GM18907 (cell line): ENCODE measurements around the gene VCAN.

ENCODE experiments used
- ATAC-seq: cut with Tn5 transposase; IDR thresholded peaks from one replicate; pipeline ENCODE4 v1.9.1; 2021; ENCODE audit warnings: mild to moderate bottlenecking, moderate library complexity; ENCODE audit not compliant: unreplicated experiment

Gene VCAN

GRCh38 chr5:83494087-83494620 is 22.6 kb downstream of the VCAN start:
- no peak for ATAC-seq

GRCh38 chr5:83494666-83495065 is 23.1 kb downstream of the VCAN start:
- no peak for ATAC-seq

DNA sequence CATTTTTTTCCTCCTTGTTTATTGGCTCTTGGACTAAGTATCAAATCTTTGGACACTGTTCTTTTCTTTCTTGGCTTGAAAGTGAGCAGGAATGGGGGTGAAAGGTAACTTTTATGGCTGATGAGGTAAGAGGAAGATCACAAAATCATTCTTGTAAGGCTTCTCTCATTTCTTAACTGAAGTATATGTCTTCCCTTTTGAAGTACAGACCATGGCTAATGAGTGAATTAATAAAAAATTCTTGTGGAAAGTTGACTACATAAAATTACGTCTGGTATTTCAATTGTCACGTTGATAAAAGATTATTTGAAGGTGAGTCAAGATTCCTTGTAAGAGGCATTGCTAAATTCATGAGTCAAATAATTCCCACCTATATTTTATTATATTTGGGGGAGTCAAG is 25.1 kb downstream of the VCAN start:
- no peak for ATAC-seq

- peak; percentile 62 for ATAC-seq
Observed at GRCh38 chr5:83498585-83498984, 27.0 kb downstream of the VCAN start.

DNA sequence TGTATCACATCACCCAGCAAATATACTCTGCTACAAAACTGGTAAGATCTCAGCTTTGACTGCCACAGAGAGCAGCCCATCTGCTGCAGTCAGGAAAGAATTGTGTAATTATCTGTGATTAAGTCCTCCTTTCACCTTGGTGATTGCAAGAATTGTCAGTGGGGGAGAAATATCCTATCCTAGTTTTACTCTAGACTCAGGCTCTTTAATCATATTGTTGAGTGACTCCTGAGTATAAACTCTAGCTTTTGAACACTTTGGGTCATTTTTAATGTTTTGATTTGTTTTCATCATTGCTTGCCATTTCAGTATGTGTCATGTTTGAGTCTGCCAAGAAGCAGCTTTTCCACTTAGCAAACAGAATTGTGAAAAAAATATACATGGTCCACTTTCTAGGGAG is 32.1 kb downstream of the VCAN start:
- ATAC-seq = no peak

DNA sequence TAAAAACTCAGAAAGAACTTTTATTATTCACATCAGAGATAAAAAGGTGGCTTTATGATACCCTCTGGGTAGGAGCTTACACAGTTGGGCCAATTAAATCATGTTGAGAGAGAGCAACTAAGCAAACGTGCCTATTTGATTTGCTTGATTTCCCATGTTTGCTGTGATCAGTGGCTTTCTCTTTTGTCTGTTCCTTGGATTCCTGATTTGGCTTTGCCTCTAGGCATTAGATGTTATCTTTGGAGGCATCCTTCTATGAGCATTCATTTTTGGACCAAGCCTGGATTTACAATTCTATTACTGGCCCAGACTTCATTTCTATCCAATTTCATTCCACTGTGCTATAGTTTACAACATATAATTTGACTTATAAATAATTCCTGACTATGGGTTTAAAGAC is 35.9 kb downstream of the VCAN start:
- no peak for ATAC-seq

DNA sequence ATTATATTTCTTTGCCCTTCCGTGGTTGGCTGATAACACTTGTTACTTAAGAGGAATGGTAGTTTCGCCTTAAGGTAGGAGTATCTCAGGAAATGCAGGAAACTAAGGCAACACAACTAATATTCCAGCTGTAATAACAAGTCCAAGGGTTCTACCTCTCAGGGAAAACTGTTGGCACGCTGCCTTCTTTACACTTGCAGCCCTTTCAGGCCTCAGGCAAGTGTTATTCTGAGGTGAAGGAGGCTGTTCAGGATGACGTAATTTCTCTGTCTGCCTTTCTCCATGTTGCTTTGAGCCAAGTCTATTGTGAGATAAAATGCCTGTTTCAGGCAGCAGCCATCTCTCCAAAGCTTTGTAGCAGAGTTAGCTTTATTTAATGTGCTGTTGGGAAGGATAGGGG is 38.0 kb downstream of the VCAN start:
- no peak for ATAC-seq

DNA sequence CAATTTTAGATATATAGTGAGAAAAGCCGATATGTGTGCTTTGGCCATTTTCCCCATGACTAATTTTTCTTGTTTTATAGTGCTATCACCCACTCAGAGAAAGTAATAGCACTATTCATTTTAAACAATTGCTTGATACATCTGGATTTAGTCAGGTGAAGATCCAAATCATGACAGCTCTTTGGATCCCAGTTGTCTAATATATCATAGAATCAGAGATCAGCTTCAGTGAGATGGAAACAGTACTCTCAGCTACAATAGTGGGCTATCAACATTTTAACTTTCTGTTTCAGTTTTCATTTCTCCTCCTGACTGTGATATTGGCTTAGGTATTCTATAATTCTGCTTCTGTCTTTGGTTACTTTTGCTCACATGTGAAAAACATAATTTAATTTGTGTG is 38.7 kb downstream of the VCAN start:
- peak; percentile 95 for ATAC-seq

- ATAC-seq = no peak
Observed at GRCh38 chr5:83512061-83512745, 40.7 kb downstream of the VCAN start.

DNA sequence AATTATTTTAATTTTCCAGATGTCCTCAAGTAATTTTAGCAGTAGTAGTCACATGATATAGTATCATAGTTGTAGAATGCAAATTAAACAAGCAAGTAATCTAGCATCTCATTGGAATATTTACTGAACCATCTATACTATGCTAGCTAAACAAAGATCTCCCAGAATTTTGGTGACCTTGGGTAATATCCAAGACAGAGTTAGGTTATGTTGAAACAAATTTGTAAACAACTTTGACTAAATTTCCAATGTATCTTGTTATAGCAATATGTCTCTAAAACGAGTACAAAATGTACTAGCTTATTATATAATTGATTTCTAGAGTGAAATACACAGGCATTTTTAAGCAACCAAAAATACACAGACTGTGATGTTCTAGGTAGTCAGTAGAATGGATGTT is 41.5 kb downstream of the VCAN start:
- no peak for ATAC-seq

GRCh38 chr5:83513491-83513890 is 41.9 kb downstream of the VCAN start:
- ATAC-seq = no peak

- ATAC-seq = no peak
Observed at GRCh38 chr5:83516377-83516776, 44.8 kb downstream of the VCAN start.

DNA sequence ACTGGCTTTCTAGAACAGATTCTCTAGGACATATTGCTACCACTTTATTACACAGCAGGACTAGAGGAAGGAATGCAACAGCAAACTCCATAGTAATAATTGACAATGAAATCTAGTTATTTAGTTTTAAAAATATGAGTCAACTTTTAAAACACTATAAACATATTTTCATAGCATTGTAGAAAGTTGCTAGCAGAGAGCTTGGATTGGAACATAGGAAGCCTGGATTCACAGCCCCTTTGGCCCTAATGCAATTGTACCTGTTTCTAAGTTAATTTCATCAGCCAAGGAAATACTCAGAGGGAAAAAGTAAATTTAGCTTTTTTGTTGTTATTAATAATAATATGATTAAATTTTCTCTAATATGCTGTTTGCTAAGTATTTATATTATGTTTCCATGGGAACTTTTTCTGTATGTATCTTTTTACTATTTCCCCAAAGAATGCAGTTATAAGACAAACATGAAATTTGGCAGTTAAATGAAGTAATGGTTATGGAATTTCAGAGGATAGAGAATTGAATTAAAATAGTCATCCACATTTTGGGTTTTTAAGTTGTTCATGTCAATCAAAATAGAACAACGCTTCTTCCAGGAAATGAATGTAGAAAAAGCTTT is 45.6 kb downstream of the VCAN start:
- ATAC-seq = no peak

DNA sequence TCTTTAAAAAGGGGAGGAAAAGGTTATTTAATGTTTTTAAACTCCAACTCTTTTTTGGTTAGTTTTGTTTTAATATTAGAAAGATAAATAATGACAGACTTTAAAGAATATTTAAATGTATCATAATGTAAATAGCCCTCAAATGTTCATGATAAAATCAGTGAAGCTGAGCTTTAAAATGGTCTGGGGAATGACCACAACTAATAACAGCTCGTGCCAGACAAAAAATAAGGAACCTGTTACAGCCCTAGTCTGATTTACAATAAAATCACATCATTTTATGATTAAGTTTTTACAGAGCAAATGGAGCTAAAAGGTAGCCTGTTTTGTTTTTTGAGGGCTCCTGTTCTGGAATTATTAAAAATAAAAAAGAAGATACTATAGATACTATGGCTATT is 46.1 kb downstream of the VCAN start:
- ATAC-seq = no peak

DNA sequence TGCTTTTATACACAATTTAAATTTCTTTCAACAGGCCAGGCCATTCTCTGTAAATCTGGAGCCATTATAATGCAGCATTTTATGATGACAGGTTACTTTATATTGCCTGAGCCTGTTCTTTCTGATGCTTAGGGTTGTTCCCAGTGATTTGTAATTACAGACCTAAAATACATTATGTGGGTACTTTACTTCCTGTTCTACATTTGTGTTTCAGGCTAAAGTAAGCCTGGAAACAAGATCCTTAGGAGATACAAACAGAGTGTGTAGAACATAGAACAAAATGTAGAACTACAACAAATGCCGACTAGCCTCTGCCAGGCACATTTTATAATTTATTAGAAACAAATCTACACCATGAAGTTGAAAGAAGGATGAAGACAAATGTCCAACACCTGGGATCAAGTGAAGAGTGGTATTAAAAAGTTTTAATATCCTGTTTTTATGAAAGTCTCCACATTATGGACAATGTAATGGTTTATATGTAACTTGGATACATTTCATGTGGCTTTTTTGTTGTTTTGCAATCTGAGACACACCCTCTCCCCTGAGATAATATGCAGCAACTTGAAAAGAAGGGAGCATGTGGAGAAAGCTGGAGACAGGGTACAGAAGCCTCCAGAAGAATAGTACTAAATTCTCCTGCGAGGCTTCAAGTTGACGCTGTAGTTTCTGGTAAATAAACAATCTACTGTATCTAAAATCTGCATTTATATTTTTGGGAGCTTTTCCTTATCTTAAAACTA is 46.9 kb downstream of the VCAN start:
- ATAC-seq = no peak

DNA sequence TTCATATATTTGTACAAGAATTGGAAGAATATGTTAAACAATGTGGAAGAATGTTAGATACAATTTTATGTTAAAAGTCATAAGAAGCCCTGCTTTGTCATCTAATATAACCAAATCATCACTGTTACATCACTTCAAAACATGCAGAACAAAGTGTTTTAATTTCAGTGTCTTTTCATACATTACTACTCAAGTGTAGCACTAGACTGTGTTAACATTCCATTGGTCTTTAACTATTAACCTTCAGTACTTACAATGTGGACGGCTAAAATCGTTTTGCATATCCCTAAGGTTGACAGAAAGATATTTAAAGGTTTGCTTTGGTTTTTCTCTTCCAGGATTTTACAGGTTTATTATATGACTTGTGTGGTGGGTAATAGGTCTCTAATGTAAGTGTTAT is 50.9 kb downstream of the VCAN start:
- no peak for ATAC-seq

GRCh38 chr5:83523929-83524328 is 52.4 kb downstream of the VCAN start:
- no peak for ATAC-seq

DNA sequence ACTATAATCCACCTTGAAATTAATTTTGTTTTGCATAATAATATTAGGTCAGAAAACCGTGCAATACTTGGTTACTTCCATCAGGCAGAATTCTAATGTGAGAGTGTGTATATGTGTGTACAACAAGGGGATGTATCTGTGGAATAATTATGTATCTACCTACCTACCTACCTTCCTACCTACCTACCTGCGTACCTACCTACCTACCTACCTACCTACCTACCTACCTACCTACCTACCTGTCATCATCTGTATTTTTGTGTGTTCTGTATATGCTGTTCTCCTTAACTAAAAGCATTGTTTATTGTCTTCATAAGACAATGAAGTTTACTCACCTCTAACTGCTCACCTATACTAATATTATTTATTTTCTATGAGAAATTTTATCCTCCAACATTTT is 52.8 kb downstream of the VCAN start:
- no peak for ATAC-seq

- ATAC-seq = no peak
Observed at GRCh38 chr5:83524991-83525390, 53.4 kb downstream of the VCAN start.

- ATAC-seq = peak; percentile 66
Observed at GRCh38 chr5:83526289-83526688, 54.7 kb downstream of the VCAN start.

- ATAC-seq = no peak
Observed at GRCh38 chr5:83527221-83527620, 55.7 kb downstream of the VCAN start.
